Measurements from ENCODE around the gene NAGLU.

GRCh38 chr17:42537156-42537805 is 1.2 kb downstream of the NAGLU start:
- TF ChIP-seq CTCF (IDR thresholded peaks at IDR 0.05 in 2 of 3, conservative IDR thresholded peaks at IDR 0.05 in 1 of 3; ENCODE audit: control insufficient read depth in 2 of 3, extremely low read depth in 1 of 3, insufficient read depth in 1 of 3, low read depth in 3 of 3, low read length in 3 of 3) (no peak), MTA3 (IDR thresholded peaks at IDR 0.05; ENCODE audit: borderline replicate concordance, low read length) (no peak)

All from GM12878 (cell line).